Measurements from ENCODE around the gene SNX1.

The SNX1 gene

DNA sequence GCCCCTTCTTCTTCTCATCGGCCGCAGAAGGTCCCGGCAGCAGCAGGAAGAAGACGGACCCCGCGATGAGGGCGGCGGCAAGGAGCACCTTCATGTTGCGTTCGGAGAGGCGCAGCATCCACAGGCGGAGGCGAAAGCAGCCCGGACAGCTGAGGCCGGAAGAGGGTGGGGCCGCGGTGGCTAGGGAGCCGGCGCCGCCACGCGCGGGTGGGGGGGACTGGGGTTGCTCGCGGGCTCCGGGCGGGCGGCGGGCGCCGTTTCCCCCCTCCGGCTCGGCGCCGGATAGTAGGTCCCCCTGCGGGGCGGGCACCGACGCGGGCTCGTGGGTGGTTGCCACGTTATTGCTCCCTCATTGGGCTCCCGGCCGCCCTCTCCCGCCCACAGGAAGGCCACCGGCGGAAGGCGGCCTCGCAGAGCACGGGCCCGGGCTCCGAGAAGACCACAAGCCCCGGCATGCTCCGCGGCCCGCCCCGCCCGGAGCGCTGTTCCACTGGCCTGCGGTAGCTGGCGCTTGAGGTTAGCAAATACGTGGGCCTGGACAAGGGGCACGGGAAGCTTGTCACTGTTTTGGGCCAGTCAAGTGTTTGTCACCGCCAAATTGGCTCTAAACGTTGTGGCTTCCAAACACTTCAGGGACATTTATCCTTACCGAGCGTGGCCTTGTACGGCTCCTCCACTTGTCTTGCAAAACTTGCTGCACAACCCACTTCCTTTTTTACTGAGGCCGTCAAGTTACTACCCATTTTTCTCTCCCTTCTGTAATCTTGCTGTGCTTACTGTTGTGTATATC lies 67.3 kb downstream of the SNX1 start, which contains the start of gene PPIB (continued):
- no peak for TF ChIP-seq YY2 (tag by site-specific recombination; IDR thresholded peaks at IDR 0.05)
- TF ChIP-seq FEZF1 (tag by site-specific recombination; IDR thresholded peaks at IDR 0.05): no peak
- no peak for TF ChIP-seq ZNF157 (tag by site-specific recombination; IDR thresholded peaks at IDR 0.05)
- no peak for TF ChIP-seq ZNF112 (tag by site-specific recombination; IDR thresholded peaks at IDR 0.05)
- TF ChIP-seq KLF9 (tag by site-specific recombination; IDR thresholded peaks at IDR 0.05; ENCODE audit: low read depth): peak; percentile 57; the same call in 1 of the 2 replicates
- TF ChIP-seq, protein P1, sequence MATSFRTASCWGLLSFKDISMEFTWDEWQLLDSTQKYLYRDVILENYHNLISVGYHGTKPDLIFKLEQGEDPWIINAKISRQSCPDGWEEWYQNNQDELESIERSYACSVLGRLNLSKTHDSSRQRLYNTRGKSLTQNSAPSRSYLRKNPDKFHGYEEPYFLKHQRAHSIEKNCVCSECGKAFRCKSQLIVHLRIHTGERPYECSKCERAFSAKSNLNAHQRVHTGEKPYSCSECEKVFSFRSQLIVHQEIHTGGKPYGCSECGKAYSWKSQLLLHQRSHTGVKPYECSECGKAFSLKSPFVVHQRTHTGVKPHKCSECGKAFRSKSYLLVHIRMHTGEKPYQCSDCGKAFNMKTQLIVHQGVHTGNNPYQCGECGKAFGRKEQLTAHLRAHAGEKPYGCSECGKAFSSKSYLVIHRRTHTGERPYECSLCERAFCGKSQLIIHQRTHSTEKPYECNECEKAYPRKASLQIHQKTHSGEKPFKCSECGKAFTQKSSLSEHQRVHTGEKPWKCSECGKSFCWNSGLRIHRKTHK (tag by site-specific recombination; IDR thresholded peaks at IDR 0.05): no peak
- 0 out of 2 replicates have a peak, but pooled peaks have one; percentile 29 for TF ChIP-seq ZNF391 (tag by site-specific recombination; IDR thresholded peaks at IDR 0.05; ENCODE audit: borderline replicate concordance, low read depth)
- TF ChIP-seq HOXA7 (CRISPR knock-in tag; IDR thresholded peaks at IDR 0.05; ENCODE audit: borderline replicate concordance): no peak
- no peak for TF ChIP-seq ZNF473 (tag by site-specific recombination; IDR thresholded peaks at IDR 0.05)
- TF ChIP-seq SCRT2 (tag by site-specific recombination; IDR thresholded peaks at IDR 0.05): 0 out of 2 replicates have a peak, but pooled peaks have one; percentile 26
- TF ChIP-seq ZNF560 (tag by site-specific recombination; IDR thresholded peaks at IDR 0.05; ENCODE audit: borderline replicate concordance): no peak
- TF ChIP-seq SALL2 (tag by site-specific recombination; IDR thresholded peaks at IDR 0.05; ENCODE audit: borderline replicate concordance): no peak
- TF ChIP-seq, protein P2, sequence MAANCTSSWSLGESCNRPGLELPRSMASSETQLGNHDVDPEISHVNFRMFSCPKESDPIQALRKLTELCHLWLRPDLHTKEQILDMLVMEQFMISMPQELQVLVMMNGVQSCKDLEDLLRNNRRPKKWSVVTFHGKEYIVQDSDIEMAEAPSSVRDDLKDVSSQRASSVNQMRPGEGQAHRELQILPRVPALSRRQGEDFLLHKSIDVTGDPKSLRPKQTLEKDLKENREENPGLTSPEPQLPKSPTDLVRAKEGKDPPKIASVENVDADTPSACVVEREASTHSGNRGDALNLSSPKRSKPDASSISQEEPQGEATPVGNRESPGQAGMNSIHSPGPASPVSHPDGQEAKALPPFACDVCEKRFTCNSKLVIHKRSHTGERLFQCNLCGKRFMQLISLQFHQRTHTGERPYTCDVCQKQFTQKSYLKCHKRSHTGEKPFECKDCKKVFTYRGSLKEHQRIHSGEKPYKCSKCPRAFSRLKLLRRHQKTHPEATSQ (tag by site-specific recombination; IDR thresholded peaks at IDR 0.05): no peak
- TF ChIP-seq KLF1 (tag by site-specific recombination; IDR thresholded peaks at IDR 0.05): 0 out of 2 replicates have a peak, but pooled peaks have one; percentile 23
- TF ChIP-seq ZNF510 (tag by site-specific recombination; IDR thresholded peaks at IDR 0.05; ENCODE audit: insufficient replicate concordance): no peak
- peak; percentile 40; the same call in 1 of the 2 replicates for TF ChIP-seq ZNF121 (tag by site-specific recombination; IDR thresholded peaks at IDR 0.05)
- no peak for TF ChIP-seq ZNF324 (tag by site-specific recombination; IDR thresholded peaks at IDR 0.05)
- no peak for TF ChIP-seq ZBTB48 (tag by site-specific recombination; IDR thresholded peaks at IDR 0.05)
- peak; percentile 77; the same call in 1 of the 2 replicates for TF ChIP-seq ZNF2 (tag by site-specific recombination; IDR thresholded peaks at IDR 0.05)
- TF ChIP-seq ZSCAN23 (tag by site-specific recombination; IDR thresholded peaks at IDR 0.05): no peak
- no peak for TF ChIP-seq ZNF132 (tag by site-specific recombination; IDR thresholded peaks at IDR 0.05; ENCODE audit: borderline replicate concordance)
- TF ChIP-seq YY1 (tag by site-specific recombination; IDR thresholded peaks at IDR 0.05): no peak; the same call in 1 of the 2 replicates
- TF ChIP-seq ZFP3 (tag by site-specific recombination; IDR thresholded peaks at IDR 0.05; ENCODE audit: low read depth): no peak
- TF ChIP-seq ZNF658 (tag by site-specific recombination; IDR thresholded peaks at IDR 0.05): no peak
- TF ChIP-seq, protein P3, sequence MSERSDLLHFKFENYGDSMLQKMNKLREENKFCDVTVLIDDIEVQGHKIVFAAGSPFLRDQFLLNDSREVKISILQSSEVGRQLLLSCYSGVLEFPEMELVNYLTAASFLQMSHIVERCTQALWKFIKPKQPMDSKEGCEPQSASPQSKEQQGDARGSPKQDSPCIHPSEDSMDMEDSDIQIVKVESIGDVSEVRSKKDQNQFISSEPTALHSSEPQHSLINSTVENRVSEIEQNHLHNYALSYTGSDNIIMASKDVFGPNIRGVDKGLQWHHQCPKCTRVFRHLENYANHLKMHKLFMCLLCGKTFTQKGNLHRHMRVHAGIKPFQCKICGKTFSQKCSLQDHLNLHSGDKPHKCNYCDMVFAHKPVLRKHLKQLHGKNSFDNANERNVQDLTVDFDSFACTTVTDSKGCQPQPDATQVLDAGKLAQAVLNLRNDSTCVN (tag by site-specific recombination; optimal IDR thresholded peaks at IDR 0.05): peak; percentile 60
- no peak for TF ChIP-seq ZNF37A (tag by site-specific recombination; IDR thresholded peaks at IDR 0.05)
- no peak for TF ChIP-seq GLI2 (tag by site-specific recombination; IDR thresholded peaks at IDR 0.05; ENCODE audit: borderline replicate concordance, low read depth)
- TF ChIP-seq TRIM28 (IDR thresholded peaks at IDR 0.05; ENCODE audit: borderline replicate concordance, low read length): no peak
- TF ChIP-seq, protein P4, sequence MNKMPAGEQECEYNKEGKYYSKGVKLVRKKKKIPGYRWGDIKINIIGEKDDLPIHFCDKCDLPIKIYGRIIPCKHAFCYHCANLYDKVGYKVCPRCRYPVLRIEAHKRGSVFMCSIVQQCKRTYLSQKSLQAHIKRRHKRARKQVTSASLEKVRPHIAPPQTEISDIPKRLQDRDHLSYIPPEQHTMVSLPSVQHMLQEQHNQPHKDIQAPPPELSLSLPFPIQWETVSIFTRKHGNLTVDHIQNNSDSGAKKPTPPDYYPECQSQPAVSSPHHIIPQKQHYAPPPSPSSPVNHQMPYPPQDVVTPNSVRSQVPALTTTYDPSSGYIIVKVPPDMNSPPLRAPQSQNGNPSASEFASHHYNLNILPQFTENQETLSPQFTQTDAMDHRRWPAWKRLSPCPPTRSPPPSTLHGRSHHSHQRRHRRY (tag by site-specific recombination; IDR thresholded peaks at IDR 0.05): no peak
- TF ChIP-seq GLIS1 (tag by site-specific recombination; IDR thresholded peaks at IDR 0.05): peak; percentile 75
- no peak for TF ChIP-seq ZIC2 (tag by site-specific recombination; IDR thresholded peaks at IDR 0.05)
- TF ChIP-seq KLF16 (tag by site-specific recombination; IDR thresholded peaks at IDR 0.05): peak; percentile 80
- no peak for TF ChIP-seq ZNF19 (tag by site-specific recombination; IDR thresholded peaks at IDR 0.05; ENCODE audit: low read depth)
- TF ChIP-seq ZNF48 (tag by site-specific recombination; IDR thresholded peaks at IDR 0.05): no peak
- TF ChIP-seq ZFP41 (tag by site-specific recombination; IDR thresholded peaks at IDR 0.05; ENCODE audit: borderline replicate concordance): no peak
- no peak for TF ChIP-seq HOXC10 (CRISPR knock-in tag; IDR thresholded peaks at IDR 0.05)

Data from HEK293 (cell line).